Left ventricle myocardium inferior (tissue), 1 donor: ENCODE data around the gene PDE4B. TPM values are rescaled to one million over a fixed set of nuclear protein-coding genes. Genes with fewer than 3 reads are reported as not detected.

Source experiments
- DNase-seq: peaks from one replicate; pipeline ENCODE4 v3.0.0-alpha.2; 2020
- H3K27ac ChIP-seq: fragments of 200-600 bp; replicated peaks from 2 replicates; pipeline ENCODE4 v1.8.0; 2021
- H3K27me3 ChIP-seq: fragments of 200-600 bp; 2 replicates; pipeline ENCODE4 v1.8.0; 2021; ENCODE audit warnings: low read depth
- H3K36me3 ChIP-seq: fragments of 200-600 bp; 2 replicates; pipeline ENCODE4 v1.8.0; 2021
- H3K4me1 ChIP-seq: fragments of 200-600 bp; 2 replicates; pipeline ENCODE4 v1.8.0; 2021
- H3K4me3 ChIP-seq: fragments of 200-600 bp; 2 replicates; pipeline ENCODE4 v1.8.0; 2021; ENCODE audit warnings: mild to moderate bottlenecking, moderate library complexity
- H3K9me3 ChIP-seq: fragments of 200-600 bp; replicated peaks from 2 replicates; pipeline ENCODE4 v1.8.0; 2021
- CTCF ChIP-seq: fragments of 200-600 bp; IDR thresholded peaks from 2 replicates; pipeline ENCODE4 v1.8.0; 2021; ENCODE audit warnings: antibody characterized with exemption, mild to moderate bottlenecking, borderline replicate concordance
- intact Hi-C: fragments of 100-400 bp; cut with micrococcal nuclease; formaldehyde crosslinking; loops from one replicate; pipeline ENCODE4 v1.11.0; 2022
- total RNA-seq: library from RNA; stranded (reverse); fragmentation: NEBNext Ultra II Directional; extraction: Animal tissue kit (Norgen Biotek cat#: 25700); gene quantifications from one replicate; pipeline ENCODE4 v1.2.1, GENCODE V29; 2021
- donor health status: DM: no; HTN: yes; CAD: no; lungs with severe emphysema.

The PDE4B gene
- total RNA-seq, 1 donor from 2014 or later = 3.5 TPM

DNA sequence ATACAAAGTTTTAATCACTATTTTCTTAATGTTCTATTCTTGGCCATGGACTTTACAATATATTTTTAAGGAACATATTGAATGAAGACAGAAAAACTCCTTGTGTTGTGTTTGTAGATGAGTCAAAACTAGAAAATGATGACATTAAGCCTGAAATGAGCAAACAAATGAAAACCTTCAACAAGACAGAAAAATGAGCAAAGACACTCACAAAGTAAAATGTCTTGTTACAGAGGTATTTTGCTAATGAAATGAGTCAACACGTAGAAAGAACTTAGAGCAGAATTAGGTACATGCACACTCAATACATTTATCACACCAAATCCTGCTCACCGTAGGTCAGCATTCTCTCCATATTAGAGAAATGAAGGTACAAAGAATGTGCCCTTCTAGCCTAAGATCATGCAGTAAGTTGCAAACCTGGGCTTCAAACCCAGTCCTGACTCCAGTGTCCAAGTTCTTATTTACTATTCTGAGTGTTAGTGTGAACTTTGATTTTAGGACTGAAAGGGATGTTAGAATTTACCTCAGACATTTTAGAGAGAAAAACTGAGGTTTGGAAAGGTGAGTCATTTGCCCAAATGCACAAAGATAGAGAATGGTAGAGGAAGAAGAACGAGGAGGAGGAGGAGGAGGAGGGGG, 607.3 kb downstream of the PDE4B start:
- intact Hi-C loops = no loop called here
- no peak for DNase-seq

GRCh38 chr1:66400660-66401059, 608.0 kb downstream of the PDE4B start:
- H3K27me3 ChIP-seq = no peaks in the 10 kb centered on the region
- peaks cover 29% of the 10 kb centered on the region for H3K4me1 ChIP-seq
- no peaks in the 10 kb centered on the region for H3K36me3 ChIP-seq
- TF ChIP-seq CTCF = no peak
- DNase-seq = no peak
- H3K27ac ChIP-seq = no peak overlapping the region
- H3K9me3 ChIP-seq = no peaks in the 10 kb centered on the region
- intact Hi-C loops = no loop called here
- H3K4me3 ChIP-seq = no peak overlapping the region

More for the DNA sequence above, 607.3 kb downstream of the PDE4B start:
- H3K4me3 ChIP-seq = no peak overlapping the region
- TF ChIP-seq CTCF = no peak
- no peaks in the 10 kb centered on the region for H3K27me3 ChIP-seq
- no peak overlapping the region for H3K27ac ChIP-seq
- peaks cover 29% of the 10 kb centered on the region for H3K4me1 ChIP-seq
- H3K9me3 ChIP-seq = no peaks in the 10 kb centered on the region
- H3K36me3 ChIP-seq = no peaks in the 10 kb centered on the region

GRCh38 chr1:66401244-66401643, 608.5 kb downstream of the PDE4B start:
- intact Hi-C loops = no loop called here
- peaks cover 29% of the 10 kb centered on the region for H3K4me1 ChIP-seq
- TF ChIP-seq CTCF = no peak
- H3K27ac ChIP-seq = no peak overlapping the region
- no peak for DNase-seq
- no peaks in the 10 kb centered on the region for H3K27me3 ChIP-seq
- H3K9me3 ChIP-seq = no peaks in the 10 kb centered on the region
- H3K4me3 ChIP-seq = no peak overlapping the region
- H3K36me3 ChIP-seq = no peaks in the 10 kb centered on the region

DNA sequence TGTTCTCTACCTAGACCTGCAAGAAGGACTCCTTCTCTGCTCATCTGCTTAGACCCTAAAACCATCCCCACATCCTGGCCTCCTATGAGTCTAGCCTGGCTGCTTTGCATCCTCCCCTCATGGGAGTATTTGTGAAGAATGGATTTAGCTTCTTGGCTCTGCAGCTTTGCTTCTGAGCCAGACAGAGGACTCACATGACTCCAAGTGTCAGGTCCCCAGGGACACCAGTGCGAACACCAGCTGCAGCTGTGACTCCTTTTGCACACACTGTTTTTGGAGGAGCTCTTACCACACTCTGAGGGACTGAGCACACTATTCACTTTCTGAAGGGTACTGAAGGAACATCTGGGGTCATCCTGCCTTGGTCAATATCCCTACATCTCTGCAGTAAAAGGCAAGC, 609.5 kb downstream of the PDE4B start:
- peak; percentile 80 for DNase-seq
- H3K4me1 ChIP-seq = peaks cover 29% of the 10 kb centered on the region
- intact Hi-C loops = no loop called here
- no peaks in the 10 kb centered on the region for H3K36me3 ChIP-seq
- H3K4me3 ChIP-seq = no peak overlapping the region
- no peaks in the 10 kb centered on the region for H3K9me3 ChIP-seq
- H3K27me3 ChIP-seq = no peaks in the 10 kb centered on the region
- TF ChIP-seq CTCF = no peak
- H3K27ac ChIP-seq = peak overlapping the region; percentile 67

DNA sequence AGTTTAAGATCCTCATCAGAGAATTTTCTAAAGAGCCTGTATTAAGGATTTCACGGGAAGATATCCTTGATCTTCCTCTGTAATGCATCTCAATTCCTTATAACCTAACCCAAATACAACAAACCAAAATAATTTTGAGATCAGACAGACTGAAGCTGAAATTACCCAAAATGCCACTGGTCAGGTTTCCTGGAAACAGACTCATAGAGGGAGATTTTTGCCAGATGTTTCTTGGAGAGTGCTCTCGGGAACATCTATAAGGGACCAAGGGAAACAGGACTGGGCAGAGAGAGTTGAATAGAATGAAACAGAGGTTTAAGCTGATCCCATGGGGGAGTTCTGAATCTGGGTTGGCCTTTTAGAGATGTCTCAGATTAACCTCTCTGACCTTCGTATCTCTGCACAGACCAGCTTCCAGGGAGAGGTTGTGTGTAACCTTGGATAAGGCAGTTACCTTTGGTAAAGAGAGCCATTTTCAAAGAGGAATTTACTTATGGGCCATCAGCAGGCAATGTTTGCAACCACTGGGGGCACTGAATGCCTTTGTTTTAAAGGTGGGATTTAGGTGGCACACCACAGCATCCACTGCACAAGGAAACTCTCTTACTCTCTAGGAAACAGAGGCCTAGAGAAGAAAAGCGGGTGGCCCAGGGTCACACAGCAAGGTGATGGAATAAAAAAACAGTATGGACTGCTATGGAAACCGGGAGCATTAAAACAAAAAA, 610.5 kb downstream of the PDE4B start:
- Histone ChIP-seq H3K36me3 (no peaks in the 10 kb centered on the region), H3K4me3 (no peak overlapping the region), H3K27me3 (no peaks in the 10 kb centered on the region), H3K9me3 (no peaks in the 10 kb centered on the region), H3K4me1 (peaks cover 29% of the 10 kb centered on the region), H3K27ac (peak overlapping the region; percentile 67)
- no peak for TF ChIP-seq CTCF
- intact Hi-C loops = no loop called here
- DNase-seq = no peak
